Posterior vena cava (tissue), 2 donors: ENCODE measurements around the gene GNAO1. TPM values are rescaled to one million over a fixed set of nuclear protein-coding genes. Genes with fewer than 3 reads are reported as not detected.

ENCODE experiments used
- DNase-seq: peaks from one replicate; pipeline ENCODE4 v3.0.0-alpha.2; 2020; ENCODE audit warnings: low spot score
- intact Hi-C, 2 donors: fragments of 100-400 bp; cut with DNase I; formaldehyde crosslinking; loops; one replicate each; pipeline versions ENCODE4 v1.14.1 to v1.14.2; 2022 to 2023
- total RNA-seq, 2 donors: library from RNA; stranded (reverse); fragmentation: NEBNext Ultra II Directional; extraction: Animal tissue kit (Norgen Biotek cat#: 25700); gene quantifications; one replicate each; pipeline ENCODE4 v1.2.1, GENCODE V29; 2021
- donor health status: DM: yes; HTN: yes; CAD: no.
- donor health status: DM: yes; HTN: yes; CAD: no.

The GNAO1 gene
- total RNA-seq, 2 donors from 2014 or later: 21.4 to 39.1 TPM

DNA sequence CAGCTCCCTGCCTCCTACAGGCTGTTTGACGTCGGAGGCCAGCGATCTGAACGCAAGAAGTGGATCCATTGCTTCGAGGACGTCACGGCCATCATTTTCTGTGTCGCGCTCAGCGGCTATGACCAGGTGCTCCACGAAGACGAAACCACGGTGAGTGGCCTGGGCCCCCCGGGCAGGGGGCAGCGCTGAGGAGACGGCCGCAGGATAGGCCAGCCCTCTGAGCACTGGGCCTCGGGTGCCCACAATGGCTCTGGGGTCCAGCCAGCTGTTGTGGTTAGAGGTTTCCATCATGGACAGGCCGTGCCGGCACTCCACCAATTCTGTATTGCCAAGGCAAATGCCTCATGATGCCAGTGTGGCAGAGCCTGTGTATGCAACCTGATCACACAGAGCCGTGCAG is 145.4 kb downstream of the GNAO1 start:
- intact Hi-C loops: no loop called here
- no peak for DNase-seq

DNA sequence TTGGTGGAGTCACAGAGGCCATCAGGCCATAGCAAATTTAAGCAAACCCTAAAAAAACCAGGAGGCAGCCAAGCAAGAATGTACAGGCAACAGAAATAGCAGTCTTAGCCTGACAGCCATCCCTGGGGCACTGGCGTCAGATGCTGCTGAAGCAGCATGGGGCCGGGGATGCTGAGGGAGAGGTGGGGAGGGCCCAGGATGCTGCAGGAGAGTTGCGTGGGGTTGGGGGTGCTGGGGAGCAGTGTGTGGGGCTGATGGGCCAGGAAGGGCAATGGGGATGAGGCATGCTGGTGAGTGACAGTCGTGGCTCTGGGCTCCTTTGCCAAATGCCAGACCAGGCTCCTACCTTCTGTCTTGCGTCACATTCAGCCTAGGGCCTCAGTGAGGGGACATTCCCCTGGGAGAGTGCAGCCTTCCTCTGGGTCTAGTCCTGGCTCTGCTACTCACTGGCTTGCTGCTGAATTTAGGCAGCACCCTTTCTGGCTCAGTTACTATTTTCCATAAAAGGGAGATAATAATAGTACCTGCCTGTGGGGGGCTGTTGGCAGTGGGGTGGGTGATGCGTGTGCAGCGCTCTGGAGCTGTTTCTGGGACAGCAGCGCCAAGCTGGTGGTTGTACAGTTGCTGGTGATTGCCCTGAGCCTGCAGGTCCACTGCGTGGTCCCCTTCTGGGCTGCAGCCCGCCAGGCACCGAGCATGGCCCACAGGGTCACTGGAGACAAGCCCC is 146.0 kb downstream of the GNAO1 start:
- DNase-seq: no peak
- intact Hi-C loops: no loop called here

- no peak for DNase-seq
- intact Hi-C loops: no loop called here
These were observed 146.6 kb downstream of the GNAO1 start for GRCh38 chr16:56337858-56338325.

DNA sequence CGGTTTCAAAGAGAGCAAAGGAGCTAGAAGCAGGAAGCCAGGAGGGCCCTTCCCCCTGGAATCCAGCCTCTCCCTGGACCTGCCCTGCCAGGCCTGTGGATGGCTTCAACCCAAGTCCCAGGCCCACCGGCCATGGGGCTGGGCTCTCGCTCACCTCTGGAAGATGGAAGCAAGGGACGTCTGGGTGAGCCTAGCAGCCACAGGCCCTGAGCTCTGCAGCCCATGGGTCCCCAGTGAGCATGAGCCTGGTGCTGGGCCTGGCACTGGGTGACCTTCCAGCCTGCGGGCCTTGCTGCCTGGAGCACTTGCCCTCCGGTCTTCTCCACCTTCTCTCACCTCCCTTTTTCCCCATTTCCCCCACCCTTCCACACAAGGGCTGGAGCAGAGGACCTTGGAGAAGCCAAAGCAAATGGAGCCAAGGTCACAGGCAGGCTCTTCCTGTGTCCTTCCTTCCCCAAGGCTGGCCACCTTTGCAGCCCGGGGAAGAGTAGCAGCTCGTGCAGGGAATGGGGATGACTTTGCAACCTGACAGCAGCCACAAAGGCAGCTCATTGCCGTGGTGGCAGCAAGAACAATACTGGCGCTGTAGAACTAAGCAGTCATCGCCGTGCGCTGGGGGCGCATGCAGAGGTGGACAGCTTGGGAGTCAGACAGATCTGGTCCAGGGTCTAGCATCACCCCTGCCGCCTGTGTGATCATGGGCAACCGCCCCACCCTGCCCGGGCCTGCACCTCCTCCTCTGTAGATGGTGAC is 147.5 kb downstream of the GNAO1 start:
- no peak for DNase-seq
- intact Hi-C loops: no loop called here

- no peak for DNase-seq
- intact Hi-C loops: no loop called here
These were observed 148.3 kb downstream of the GNAO1 start for GRCh38 chr16:56339431-56340195.

- DNase-seq: no peak
- intact Hi-C loops: no loop called here
These were observed 149.1 kb downstream of the GNAO1 start for GRCh38 chr16:56340416-56340815.

DNA sequence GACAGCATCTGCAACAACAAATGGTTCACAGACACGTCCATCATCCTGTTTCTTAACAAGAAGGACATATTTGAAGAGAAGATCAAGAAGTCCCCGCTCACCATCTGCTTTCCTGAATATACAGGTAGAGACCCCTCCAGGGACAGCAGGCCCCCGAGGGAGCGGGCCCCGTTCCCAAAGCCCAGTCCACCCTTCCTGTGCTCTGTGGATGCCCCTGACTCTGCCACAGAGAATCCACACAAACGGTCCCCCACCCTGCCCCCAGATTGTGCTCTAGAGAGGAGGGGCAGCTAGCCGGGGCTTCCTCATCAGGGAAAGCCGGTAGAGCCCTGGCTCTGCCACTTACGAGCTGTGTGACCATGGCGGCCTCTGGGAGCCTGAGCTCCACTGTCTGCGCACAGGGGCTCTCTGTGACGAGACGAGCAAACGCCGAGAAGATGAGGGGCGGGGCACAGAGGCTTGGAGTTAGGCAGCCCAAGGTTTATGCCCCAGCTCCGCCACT is 149.6 kb downstream of the GNAO1 start:
- no peak for DNase-seq

DNA sequence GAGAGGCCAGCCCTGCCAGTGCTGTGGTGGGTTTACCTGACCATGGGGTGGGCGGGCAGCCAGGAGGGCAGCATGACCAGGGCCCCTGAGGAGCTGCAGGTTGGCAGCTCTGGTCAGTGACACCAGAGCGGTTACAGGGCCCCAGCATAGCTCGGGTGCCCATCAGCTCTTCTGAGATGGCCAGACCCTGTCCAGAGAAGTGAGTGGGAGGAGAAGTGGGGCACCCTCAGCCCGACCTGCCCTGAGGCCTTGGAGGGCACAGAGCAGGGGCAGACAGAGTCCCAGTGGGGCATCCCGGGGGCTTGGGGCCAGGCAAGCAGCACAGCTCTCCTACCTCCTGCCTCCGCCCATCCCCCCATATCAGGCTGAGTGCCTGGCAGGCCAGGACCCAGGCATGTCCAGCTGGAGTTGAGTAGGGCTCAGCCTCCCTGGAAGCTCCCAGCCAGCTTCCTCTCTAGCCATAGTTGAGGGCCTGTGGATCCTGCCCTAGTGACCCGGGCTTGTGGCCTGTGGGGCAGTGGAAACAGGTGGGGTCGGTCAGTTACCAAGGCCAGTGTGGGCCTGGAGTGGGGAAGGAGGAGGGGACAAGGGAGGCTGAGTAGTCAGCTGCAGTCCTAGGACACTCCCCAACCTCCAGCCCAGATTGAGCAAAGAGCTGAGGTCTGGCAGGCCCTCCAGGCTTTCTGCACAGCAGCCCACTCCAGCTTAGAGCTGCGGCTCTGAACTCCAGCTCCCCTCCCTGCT is 150.5 kb downstream of the GNAO1 start:
- intact Hi-C loops: no loop called here
- no peak for DNase-seq

More for the DNA sequence above, 149.6 kb downstream of the GNAO1 start:
- intact Hi-C loops: no loop called here

GRCh38 chr16:56343661-56344517 is 152.6 kb downstream of the GNAO1 start:
- intact Hi-C loops: no loop called here
- no peak for DNase-seq

GRCh38 chr16:56344518-56345405 is 153.5 kb downstream of the GNAO1 start:
- DNase-seq: no peak
- intact Hi-C loops: no loop called here

GRCh38 chr16:56345406-56346050 is 154.2 kb downstream of the GNAO1 start:
- no peak for DNase-seq
- intact Hi-C loops: no loop called here

DNA sequence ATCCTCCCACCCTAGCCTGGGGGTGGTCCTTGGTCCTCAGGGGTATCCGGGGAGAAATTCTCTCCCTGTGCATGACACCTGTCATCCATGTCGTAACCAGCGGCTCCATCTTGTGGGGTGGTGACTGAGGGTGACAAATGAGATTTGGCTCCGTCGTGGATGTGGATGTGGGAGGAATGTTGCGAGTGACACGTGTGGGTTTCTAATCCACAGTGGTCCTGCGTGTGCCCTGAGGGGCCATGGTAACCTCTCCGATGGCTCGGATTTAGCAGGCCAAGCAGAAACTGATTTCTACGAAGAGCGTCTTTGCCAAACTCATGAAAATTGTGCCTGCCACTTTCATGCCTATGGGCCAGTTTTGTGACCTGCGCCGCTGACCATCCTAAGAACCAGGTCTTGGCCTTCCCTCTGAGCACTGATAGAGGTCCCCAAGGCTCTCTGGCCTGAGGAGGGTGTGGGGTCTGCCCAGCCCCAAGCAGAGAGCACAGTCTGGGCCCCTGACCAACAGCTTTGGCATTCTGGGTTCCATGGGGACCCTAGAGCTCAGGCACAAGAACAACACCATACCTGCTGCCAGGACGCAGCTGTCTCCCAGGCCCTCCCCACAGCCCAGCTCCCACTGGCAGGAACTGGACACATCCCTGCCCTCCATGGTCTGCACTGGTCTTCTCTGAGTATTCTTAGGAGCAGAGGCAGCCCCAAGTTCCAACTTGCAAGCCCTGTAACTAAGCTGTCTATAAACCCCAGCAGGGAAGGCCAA is 155.0 kb downstream of the GNAO1 start:
- intact Hi-C loops: no loop called here
- peak; percentile 59 for DNase-seq

DNA sequence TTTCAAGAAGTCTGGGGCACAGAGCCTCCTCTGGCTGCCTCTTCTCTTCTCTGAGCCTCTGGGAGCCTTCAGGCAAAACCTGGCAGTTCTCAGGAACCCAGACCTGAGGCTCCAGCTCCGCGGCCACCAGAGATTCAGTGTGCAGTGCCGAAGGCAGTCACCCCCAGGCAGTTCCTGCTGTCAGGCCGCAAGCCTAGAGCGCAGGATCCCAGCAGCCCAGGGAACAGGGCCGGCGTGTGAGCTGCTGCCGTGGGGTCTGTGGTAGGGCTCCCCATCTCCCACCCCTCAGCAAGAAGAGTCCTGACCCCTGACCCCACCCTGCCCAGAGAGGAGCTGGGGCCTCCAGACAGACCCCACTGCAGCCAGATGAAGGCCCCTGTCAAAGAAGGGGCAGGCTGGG is 155.9 kb downstream of the GNAO1 start:
- peak; percentile 59 for DNase-seq
- intact Hi-C loops: no loop called here

- DNase-seq: peak; percentile 67
- intact Hi-C loops: no loop called here
These were observed 156.4 kb downstream of the GNAO1 start for GRCh38 chr16:56347670-56348069.

GRCh38 chr16:56348168-56349085 is 157.1 kb downstream of the GNAO1 start:
- intact Hi-C loops: no loop called here
- DNase-seq: peak; percentile 62
